ENCODE results near the gene TENT5C. TPM values are rescaled to one million over a fixed set of nuclear protein-coding genes. Genes with fewer than 3 reads are reported as not detected.

TENT5C gene
- total RNA-seq, 2 experiments from 2014 or later, result 64.5 to 66.1 TPM

- ChIA-PET POLR2A (interaction anchor here (1.1 kb wide), 1 partner anchor 13 kb away, joined by 3 read pairs; no protein-coding TSS in a partner anchor), CTCF (no interaction called here)
- H3K36me3 Mint-ChIP-seq (ENCODE audit: low read depth), result no peaks in the 10 kb centered on the region
- no peak overlapping the region for H3K27ac Mint-ChIP-seq
- H3K9me3 Mint-ChIP-seq, result no peaks in the 10 kb centered on the region
- no peaks in the 10 kb centered on the region for H3K27me3 Mint-ChIP-seq
- no peak for DNase-seq
- no peaks in the 10 kb centered on the region for H3K4me1 Mint-ChIP-seq
- H3K4me3 Mint-ChIP-seq, result no peak overlapping the region
These were observed 40.7 kb upstream of the TENT5C start for GRCh38 chr1:117565076-117565556.

GRCh38 chr1:117565745-117566455 is 39.9 kb upstream of the TENT5C start:
- Mint-ChIP-seq H3K9me3 (no peaks in the 10 kb centered on the region), H3K4me1 (no peaks in the 10 kb centered on the region), H3K4me3 (no peak overlapping the region), H3K27me3 (no peaks in the 10 kb centered on the region), H3K27ac (no peak overlapping the region), H3K36me3 (ENCODE audit: low read depth) (no peaks in the 10 kb centered on the region)
- ChIA-PET POLR2A (interaction anchor here (1.1 kb wide), 1 partner anchor 12 kb away, joined by 3 read pairs; no protein-coding TSS in a partner anchor), CTCF (no interaction called here)
- DNase-seq, result peak; percentile 12

GRCh38 chr1:117566556-117566955 is 39.3 kb upstream of the TENT5C start:
- Mint-ChIP-seq H3K36me3 (ENCODE audit: low read depth) (no peaks in the 10 kb centered on the region), H3K4me3 (no peak overlapping the region), H3K27me3 (no peaks in the 10 kb centered on the region), H3K27ac (no peak overlapping the region), H3K4me1 (peaks cover 4% of the 10 kb centered on the region), H3K9me3 (no peaks in the 10 kb centered on the region)
- ChIA-PET POLR2A (no interaction called here), CTCF (no interaction called here)
- peak; percentile 2 for DNase-seq

- Mint-ChIP-seq H3K9me3 (no peaks in the 10 kb centered on the region), H3K27ac (no peak overlapping the region), H3K27me3 (no peaks in the 10 kb centered on the region), H3K36me3 (ENCODE audit: low read depth) (no peaks in the 10 kb centered on the region), H3K4me1 (peaks cover 12% of the 10 kb centered on the region), H3K4me3 (no peak overlapping the region)
- DNase-seq, result peak; percentile 11
- POLR2A ChIA-PET, result no interaction called here
- CTCF ChIA-PET, result interaction anchor here (1.4 kb wide), 1 partner anchor 33 kb away, joined by 6 read pairs; no protein-coding TSS in a partner anchor
These were observed 38.4 kb upstream of the TENT5C start for GRCh38 chr1:117567435-117567834.

GRCh38 chr1:117567976-117568375 is 37.9 kb upstream of the TENT5C start:
- Mint-ChIP-seq H3K9me3 (no peaks in the 10 kb centered on the region), H3K36me3 (ENCODE audit: low read depth) (no peaks in the 10 kb centered on the region), H3K4me3 (no peak overlapping the region), H3K27me3 (no peaks in the 10 kb centered on the region), H3K27ac (no peak overlapping the region), H3K4me1 (peaks cover 17% of the 10 kb centered on the region)
- ChIA-PET CTCF (interaction anchor here (1.4 kb wide), 1 partner anchor 33 kb away, joined by 6 read pairs; no protein-coding TSS in a partner anchor), POLR2A (no interaction called here)
- DNase-seq, result no peak

GRCh38 chr1:117568999-117569398 is 36.8 kb upstream of the TENT5C start:
- Mint-ChIP-seq H3K36me3 (ENCODE audit: low read depth) (no peaks in the 10 kb centered on the region), H3K4me1 (peaks cover 24% of the 10 kb centered on the region), H3K4me3 (no peak overlapping the region), H3K27ac (no peak overlapping the region), H3K9me3 (no peaks in the 10 kb centered on the region), H3K27me3 (no peaks in the 10 kb centered on the region)
- ChIA-PET POLR2A (no interaction called here), CTCF (no interaction called here)
- no peak for DNase-seq

GRCh38 chr1:117569856-117570255 is 36.0 kb upstream of the TENT5C start:
- POLR2A ChIA-PET, result no interaction called here
- H3K9me3 Mint-ChIP-seq, result no peaks in the 10 kb centered on the region
- no peak for DNase-seq
- no peak overlapping the region for H3K4me3 Mint-ChIP-seq
- no peak overlapping the region for H3K27ac Mint-ChIP-seq
- H3K4me1 Mint-ChIP-seq, result peaks cover 28% of the 10 kb centered on the region
- no peaks in the 10 kb centered on the region for H3K36me3 Mint-ChIP-seq (ENCODE audit: low read depth)
- H3K27me3 Mint-ChIP-seq, result no peaks in the 10 kb centered on the region
- CTCF ChIA-PET, result no interaction called here

GRCh38 chr1:117570988-117571409 is 34.8 kb upstream of the TENT5C start:
- H3K27me3 Mint-ChIP-seq, result no peaks in the 10 kb centered on the region
- H3K27ac Mint-ChIP-seq, result no peak overlapping the region
- H3K4me3 Mint-ChIP-seq, result no peak overlapping the region
- H3K4me1 Mint-ChIP-seq, result peaks cover 28% of the 10 kb centered on the region
- H3K36me3 Mint-ChIP-seq (ENCODE audit: low read depth), result no peaks in the 10 kb centered on the region
- CTCF ChIA-PET, result interaction anchor here (1.1 kb wide), 1 partner anchor 184 kb away, joined by 3 read pairs; no protein-coding TSS in a partner anchor
- H3K9me3 Mint-ChIP-seq, result no peaks in the 10 kb centered on the region
- POLR2A ChIA-PET, result no interaction called here
- peak; percentile 14 for DNase-seq

- DNase-seq, result peak; percentile 4
- ChIA-PET POLR2A (no interaction called here), CTCF (no interaction called here)
- H3K36me3 Mint-ChIP-seq (ENCODE audit: low read depth), result no peaks in the 10 kb centered on the region
- no peak overlapping the region for H3K27ac Mint-ChIP-seq
- H3K9me3 Mint-ChIP-seq, result no peaks in the 10 kb centered on the region
- H3K4me3 Mint-ChIP-seq, result no peak overlapping the region
- H3K27me3 Mint-ChIP-seq, result no peaks in the 10 kb centered on the region
- H3K4me1 Mint-ChIP-seq, result peaks cover 28% of the 10 kb centered on the region
These were observed 34.4 kb upstream of the TENT5C start for GRCh38 chr1:117571496-117571895.

- CTCF ChIA-PET, result interaction anchor here (2.1 to 2.3 kb wide), 2 partner anchors 38 to 102 kb away, joined by 6 to 7 read pairs; no protein-coding TSS in a partner anchor
- no peaks in the 10 kb centered on the region for H3K36me3 Mint-ChIP-seq (ENCODE audit: low read depth)
- POLR2A ChIA-PET, result interaction anchor here (0.9 kb wide), 1 partner anchor 34 kb away, joined by 3 read pairs; the partner anchor contains the start of gene TENT5C
- no peak overlapping the region for H3K4me3 Mint-ChIP-seq
- no peaks in the 10 kb centered on the region for H3K27me3 Mint-ChIP-seq
- H3K27ac Mint-ChIP-seq, result peak overlapping the region; percentile 23
- peaks cover 28% of the 10 kb centered on the region for H3K4me1 Mint-ChIP-seq
- DNase-seq, result peak; percentile 56
- no peaks in the 10 kb centered on the region for H3K9me3 Mint-ChIP-seq
These were observed 33.3 kb upstream of the TENT5C start for GRCh38 chr1:117572546-117572945.

- H3K27ac Mint-ChIP-seq, result no peak overlapping the region
- H3K27me3 Mint-ChIP-seq, result no peaks in the 10 kb centered on the region
- H3K36me3 Mint-ChIP-seq (ENCODE audit: low read depth), result no peaks in the 10 kb centered on the region
- no peaks in the 10 kb centered on the region for H3K9me3 Mint-ChIP-seq
- H3K4me1 Mint-ChIP-seq, result peaks cover 28% of the 10 kb centered on the region
- no peak for DNase-seq
- H3K4me3 Mint-ChIP-seq, result no peak overlapping the region
- POLR2A ChIA-PET, result interaction anchor here (0.9 kb wide), 1 partner anchor 33 kb away, joined by 3 read pairs; the partner anchor contains the start of gene TENT5C
- CTCF ChIA-PET, result interaction anchor here (2.1 to 2.3 kb wide), 2 partner anchors 39 to 101 kb away, joined by 6 to 7 read pairs; no protein-coding TSS in a partner anchor
These were observed 32.3 kb upstream of the TENT5C start for GRCh38 chr1:117573386-117574023.

- H3K4me1 Mint-ChIP-seq, result peaks cover 28% of the 10 kb centered on the region
- no peak for DNase-seq
- no peak overlapping the region for H3K4me3 Mint-ChIP-seq
- H3K27ac Mint-ChIP-seq, result no peak overlapping the region
- ChIA-PET CTCF (interaction anchor here (0.9 to 2.3 kb wide), 3 partner anchors 40 to 180 kb away, joined by 4 to 7 read pairs (median 6); no protein-coding TSS in a partner anchor), POLR2A (no interaction called here)
- H3K9me3 Mint-ChIP-seq, result no peaks in the 10 kb centered on the region
- H3K36me3 Mint-ChIP-seq (ENCODE audit: low read depth), result no peaks in the 10 kb centered on the region
- no peaks in the 10 kb centered on the region for H3K27me3 Mint-ChIP-seq
These were observed 31.6 kb upstream of the TENT5C start for GRCh38 chr1:117574161-117574835.

All from activated CD4-positive, alpha-beta memory T cell treated with anti-CD3 and anti-CD28 coated beads, Interleukin-2, amount 10 ng/mL, durations not matched to agents 7 days and 5 days (primary cell).